ENCODE data around the gene NAT8. TPM values are rescaled to one million over a fixed set of nuclear protein-coding genes. Genes with fewer than 3 reads are reported as not detected.

The NAT8 gene
- polyA plus RNA-seq, 1 of the 3 experiments (the other 2 are of a cell fraction), result not detected

DNA sequence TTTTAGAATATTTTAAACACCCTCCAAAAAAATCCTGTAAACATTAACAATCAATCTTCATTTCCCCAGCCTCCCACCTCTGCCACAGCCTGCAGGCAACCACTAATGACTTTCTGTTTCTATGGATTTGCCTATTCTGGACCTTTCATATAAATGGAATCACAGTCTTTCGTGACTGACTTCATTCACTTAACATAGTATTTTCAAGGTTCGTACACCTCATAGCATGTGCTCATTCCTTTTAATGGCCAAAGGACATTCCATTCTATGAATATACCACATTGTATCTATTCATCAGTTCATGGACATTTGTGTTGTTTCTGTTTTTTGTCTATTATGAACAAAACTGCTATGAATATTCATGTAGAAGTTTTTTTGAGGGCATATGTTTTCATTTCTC lies 48.5 kb downstream of the NAT8 start:
- Histone ChIP-seq H3K9me3 (no peaks in the 10 kb centered on the region), H3K27ac (ENCODE audit: low read depth in 2 of 2, low read length in 1 of 2) (no peak overlapping the region), H3K36me3 (replicated peaks in 1 of 2; ENCODE audit: control insufficient read depth in 1 of 2, insufficient read depth in 2 of 2, low read length in 1 of 2) (peaks cover 0 to 6% of the 10 kb centered on the region in 2 experiments), H3K9ac (no peak overlapping the region), H4K20me1 (ENCODE audit: insufficient read depth) (no peaks in the 10 kb centered on the region), H3F3A (replicated peaks; ENCODE audit: insufficient read depth) (no peaks in the 10 kb centered on the region), H3K9me2 (no peaks in the 10 kb centered on the region), H3K4me3 (ENCODE audit: low read depth in 2 of 2, low read length in 1 of 2) (no peak overlapping the region), H2AFZ (ENCODE audit: low read depth) (no peak overlapping the region), H3K4me2 (no peak overlapping the region), H3K4me1 (ENCODE audit: control insufficient read depth in 1 of 2, insufficient read depth in 2 of 2, low read depth in 1 of 2, low read length in 1 of 2) (no peaks in the 10 kb centered on the region; a peak in 1 of 4 replicates), H3K79me2 (ENCODE audit: insufficient read depth) (no peaks in the 10 kb centered on the region), H3K27me3 (ENCODE audit: insufficient read depth) (no peaks in the 10 kb centered on the region)
- DNase-seq, result no peak
- POLR2A ChIA-PET, result no interaction called here
- 98% methylated on average over 2 of the region's 2 CpGs for WGBS (ENCODE audit: low lambda C conversion rate)
- TF ChIP-seq TAF1 (IDR thresholded peaks at IDR 0.05; ENCODE audit: borderline replicate concordance, low read depth, low read length), result no peak
- TF ChIP-seq YY1 (IDR thresholded peaks at IDR 0.05; ENCODE audit: low read depth), result no peak
- CTCF ChIA-PET, result no interaction called here

Other genes with a start within 250 kb of the NAT8 start
- 32.1 and 44.5 TPM in 2 replicates for gene TPRKB, start 94.9 kb upstream of the NAT8 start, polyA plus RNA-seq (2012; rRNA removed)
- 14.4 and 19.3 TPM in 2 replicates for gene DUSP11, start 137.7 kb upstream of the NAT8 start, polyA plus RNA-seq (2012; rRNA removed)
- gene C2orf78, start 141.8 kb upstream of the NAT8 start, polyA plus RNA-seq (2012; rRNA removed), result 0.02 and 0.06 TPM in 2 replicates
- gene STAMBP, start 186.5 kb upstream of the NAT8 start, polyA plus RNA-seq (2012; rRNA removed), result 42.2 and 54.5 TPM in 2 replicates